ENCODE data around the gene PPFIBP2. TPM values are rescaled to one million over a fixed set of nuclear protein-coding genes. Genes with fewer than 3 reads are reported as not detected.

PPFIBP2 gene
- total and polyA plus RNA-seq, 10 donors = 17.2 to 75.1 (median 40.4) TPM

GRCh38 chr11:7538031-7538430, 24.2 kb downstream of the PPFIBP2 start:
- 49 to 66% (median 57%) methylated on average over 8 of the region's 8 CpGs for WGBS, 5 donors
- intact Hi-C loops (cut with DNase I; ENCODE audit: low total_unique reads) = no loop called here
- no peak for DNase-seq
- H3K27ac ChIP-seq = no peak overlapping the region
- TF ChIP-seq POLR2A (IDR thresholded peaks at IDR 0.05) (no peak), POLR2AphosphoS5 (IDR thresholded peaks at IDR 0.05) (no peak), CTCF (IDR thresholded peaks at IDR 0.05 in 8 of 11, conservative IDR thresholded peaks at IDR 0.05 in 3 of 11) (no peak)
- peaks cover 0 to 51% (median 0%) of the 10 kb centered on the region in 7 donors for H3K27me3 ChIP-seq (replicated peaks in 1 of 7)
- peaks cover 3 to 41% (median 26%) of the 10 kb centered on the region in 6 donors for H3K4me1 ChIP-seq
- H3K4me3 ChIP-seq = no peak overlapping the region
- H3K36me3 ChIP-seq = no peaks in the 10 kb centered on the region
- H3K9me3 ChIP-seq = no peaks in the 10 kb centered on the region

GRCh38 chr11:7538466-7539454, 25.0 kb downstream of the PPFIBP2 start:
- H3K27me3 ChIP-seq (replicated peaks in 1 of 7) = peaks cover 0 to 44% (median 0%) of the 10 kb centered on the region in 7 donors
- H3K36me3 ChIP-seq = no peaks in the 10 kb centered on the region
- intact Hi-C loops (cut with DNase I; ENCODE audit: low total_unique reads) = no loop called here
- WGBS, 5 donors = 77 to 88% (median 83%) methylated on average over 11 to 12 of the region's 12 CpGs
- H3K4me1 ChIP-seq = peaks cover 3 to 34% (median 23%) of the 10 kb centered on the region in 6 donors
- TF ChIP-seq POLR2A (IDR thresholded peaks at IDR 0.05) (no peak), POLR2AphosphoS5 (IDR thresholded peaks at IDR 0.05) (no peak), CTCF (IDR thresholded peaks at IDR 0.05 in 8 of 11, conservative IDR thresholded peaks at IDR 0.05 in 3 of 11) (no peak)
- H3K9me3 ChIP-seq = no peaks in the 10 kb centered on the region
- H3K27ac ChIP-seq = no peak overlapping the region
- H3K4me3 ChIP-seq = no peak overlapping the region
- no peak for DNase-seq

GRCh38 chr11:7540830-7541555, 27.2 kb downstream of the PPFIBP2 start:
- DNase-seq = no peak
- intact Hi-C loops (cut with DNase I; ENCODE audit: low total_unique reads) = no loop called here
- H3K9me3 ChIP-seq = no peaks in the 10 kb centered on the region
- no peaks in the 10 kb centered on the region for H3K36me3 ChIP-seq
- WGBS, 5 donors = 86 to 93% (median 91%) methylated on average over 8 of the region's 8 CpGs
- TF ChIP-seq POLR2AphosphoS5 (IDR thresholded peaks at IDR 0.05) (no peak), CTCF (IDR thresholded peaks at IDR 0.05 in 8 of 11, conservative IDR thresholded peaks at IDR 0.05 in 3 of 11) (no peak)
- peaks cover 0 to 46% (median 0%) of the 10 kb centered on the region in 7 donors for H3K27me3 ChIP-seq (replicated peaks in 1 of 7)
- H3K4me3 ChIP-seq = no peak overlapping the region
- H3K4me1 ChIP-seq = peaks cover 0 to 13% (median 5%) of the 10 kb centered on the region in 6 donors
- H3K27ac ChIP-seq = no peak overlapping the region
